IMR-90 (cell line): Measurements from ENCODE around the gene TUBGCP6. TPM values are rescaled to one million over a fixed set of nuclear protein-coding genes. Genes with fewer than 3 reads are reported as not detected.

Experiments used
- ATAC-seq: fragments of 200-7000 bp; cut with Tn5 transposase; 2 replicates; pipeline ENCODE4 v1.9.1; 2020; ENCODE audit warnings: low read depth, mild to moderate bottlenecking, moderate library complexity
- BruUV-seq: library from RNA; stranded (reverse); fragments of 400-500 nt; replicated peaks from 2 replicates; lab custom pipeline; 2021; lab: Mats Ljungman, UMichigan
- CTCF ChIA-PET: fragments of 300-600 bp; formaldehyde crosslinking; extraction: SDS; loops from one replicate; lab custom pipeline; 2021; ENCODE audit warnings: antibody characterized with exemption; lab: Yijun Ruan, JAX
- POLR2A ChIA-PET: fragments of 300-600 bp; sonication (Branson Sonifier 250); formaldehyde crosslinking; loops from one replicate; lab custom pipeline; 2022; ENCODE audit warnings: antibody characterized with exemption; ENCODE audit not compliant: unreplicated experiment; lab: Charles Lee
- DNase-seq: peaks from one replicate; pipeline ENCODE4 v3.0.0; 2013
- H2AFZ ChIP-seq: replicated peaks from 2 replicates; pipeline ENCODE3; 2013; ENCODE audit warnings: low read length, mild to moderate bottlenecking; ENCODE audit not compliant: poor library complexity
- H2AK5ac ChIP-seq: 2 replicates; pipeline ENCODE4 v1.6.1; 2013; ENCODE audit warnings: low read depth, low read length, inconsistent platforms
- H2AK9ac ChIP-seq: replicated peaks from 2 replicates; pipeline ENCODE3; 2013; ENCODE audit warnings: mild to moderate bottlenecking, low read depth, low read length, moderate library complexity; ENCODE audit not compliant: poor library complexity
- H2BK120ac ChIP-seq: 2 replicates; pipeline ENCODE4 v1.6.1; 2013; ENCODE audit warnings: low read depth, low read length, inconsistent platforms
- H2BK15ac ChIP-seq: 3 replicates; pipeline ENCODE4 v1.6.1; 2013; ENCODE audit warnings: low read depth, low read length, inconsistent platforms
- H2BK20ac ChIP-seq: 2 replicates; pipeline ENCODE4 v1.6.1; 2013; ENCODE audit warnings: low read depth, mild to moderate bottlenecking, inconsistent platforms, low read length, moderate library complexity
- H2BK5ac ChIP-seq: 2 replicates; pipeline ENCODE4 v1.6.1; 2013; ENCODE audit warnings: mild to moderate bottlenecking, low read depth, low read length, inconsistent platforms; ENCODE audit not compliant: poor library complexity, severe bottlenecking
- H3K14ac ChIP-seq: replicated peaks from 2 replicates; pipeline ENCODE4 v1.6.1; 2013; ENCODE audit warnings: low read depth, low read length, inconsistent platforms
- H3K18ac ChIP-seq: 2 replicates; pipeline ENCODE4 v1.6.1; 2013; ENCODE audit warnings: low read depth, low read length, control low read depth
- H3K23ac ChIP-seq: 2 replicates; pipeline ENCODE4 v1.6.1; 2013; ENCODE audit warnings: low read depth, low read length, inconsistent platforms
- H3K27ac ChIP-seq: 2 replicates; pipeline ENCODE4 v1.5.1; 2013; ENCODE audit warnings: mild to moderate bottlenecking, control low read depth, low read length; ENCODE audit not compliant: insufficient read depth
- H3K27me3 ChIP-seq: 2 replicates; pipeline ENCODE4 v1.6.1; 2013; ENCODE audit warnings: low read length; ENCODE audit not compliant: control insufficient read depth, insufficient read depth
- H3K36me3 ChIP-seq: 2 replicates; pipeline ENCODE4 v1.6.1; 2013; ENCODE audit warnings: low read length, mixed read lengths; ENCODE audit not compliant: control insufficient read depth, insufficient read depth
- H3K4ac ChIP-seq: 2 replicates; pipeline ENCODE4 v1.6.1; 2013; ENCODE audit warnings: low read depth, low read length, inconsistent platforms
- H3K4me1 ChIP-seq: 2 replicates; pipeline ENCODE4 v1.6.1; 2013; ENCODE audit warnings: low read length, mixed read lengths; ENCODE audit not compliant: control insufficient read depth, insufficient read depth
- H3K4me2 ChIP-seq: 2 replicates; pipeline ENCODE4 v1.6.1; 2013; ENCODE audit warnings: low read depth, mild to moderate bottlenecking, control low read depth, low read length, moderate library complexity
- H3K4me3 ChIP-seq: 2 replicates; pipeline ENCODE4 v1.5.1; 2013; ENCODE audit warnings: low read depth, mild to moderate bottlenecking, control low read depth, low read length, moderate library complexity; ENCODE audit not compliant: insufficient read depth
- H3K56ac ChIP-seq: 2 replicates; pipeline ENCODE4 v1.6.1; 2013; ENCODE audit warnings: low read length, inconsistent platforms; ENCODE audit not compliant: insufficient read depth; ENCODE audit errors: extremely low read depth
- H3K79me1 ChIP-seq, 2 experiments: 2 replicates each; pipeline ENCODE4 v1.6.1; 2013; ENCODE audit warnings: low read length in 2 of 2, inconsistent platforms in 1 of 2, low read depth in 1 of 2
- H3K9ac ChIP-seq: 2 replicates; pipeline ENCODE4 v1.6.1; 2013; ENCODE audit warnings: low read depth, low read length, control low read depth
- H3K9me1 ChIP-seq: 2 replicates; pipeline ENCODE4 v1.6.1; 2013; ENCODE audit warnings: low read length, inconsistent platforms; ENCODE audit not compliant: insufficient read depth
- H3K9me3 ChIP-seq: 2 replicates; pipeline ENCODE4 v1.6.1; 2013; ENCODE audit warnings: low read length; ENCODE audit not compliant: control insufficient read depth, insufficient read depth
- H4K20me1 ChIP-seq: 2 replicates; pipeline ENCODE4 v1.6.1; 2013; ENCODE audit warnings: low read length, inconsistent platforms; ENCODE audit not compliant: insufficient read depth
- H4K5ac ChIP-seq: 2 replicates; pipeline ENCODE4 v1.6.1; 2013; ENCODE audit warnings: mild to moderate bottlenecking, low read depth, low read length, control low read depth
- H4K8ac ChIP-seq, 2 experiments: 2 replicates each; pipeline ENCODE4 v1.6.1; 2013; ENCODE audit warnings: low read depth in 2 of 2, low read length in 2 of 2, control low read depth in 1 of 2, inconsistent platforms in 1 of 2
- H4K91ac ChIP-seq: 2 replicates; pipeline ENCODE4 v1.6.1; 2013; ENCODE audit warnings: low read depth, low read length, inconsistent platforms; ENCODE audit not compliant: insufficient read depth
- BHLHE40 ChIP-seq: fragments of 150-350 bp; IDR thresholded peaks from 2 replicates; pipeline ENCODE4 v1.6.1; 2016; ENCODE audit warnings: mild to moderate bottlenecking, low read depth, low read length
- CHD1 ChIP-seq: IDR thresholded peaks from 2 replicates; pipeline ENCODE4 v1.6.1; 2012; ENCODE audit warnings: low read depth, low read length, improper control_type of control experiment
- CTCF ChIP-seq: conservative IDR thresholded peaks from 2 replicates; pipeline ENCODE4 v1.5.1; 2012; ENCODE audit warnings: mild to moderate bottlenecking, low read depth, low read length, improper control_type of control experiment
- ELK1 ChIP-seq: fragments of 150-350 bp; IDR thresholded peaks from 2 replicates; pipeline ENCODE4 v1.6.1; 2016; ENCODE audit warnings: low read depth, mild to moderate bottlenecking, low read length, moderate library complexity, borderline replicate concordance
- FOS ChIP-seq: fragments of 150-350 bp; IDR thresholded peaks from 2 replicates; pipeline ENCODE4 v1.6.1; 2016; ENCODE audit warnings: low read depth, low read length
- MAFK ChIP-seq: IDR thresholded peaks from 2 replicates; pipeline ENCODE4 v1.6.1; 2012; ENCODE audit warnings: low read depth, low read length, improper control_type of control experiment
- MAZ ChIP-seq: IDR thresholded peaks from 2 replicates; pipeline ENCODE4 v1.6.1; 2012; ENCODE audit warnings: low read depth, mild to moderate bottlenecking, low read length, improper control_type of control experiment, moderate library complexity, borderline replicate concordance
- MXI1 ChIP-seq: IDR thresholded peaks from 2 replicates; pipeline ENCODE4 v1.6.1; 2012; ENCODE audit warnings: low read depth, mild to moderate bottlenecking, low read length, moderate library complexity, borderline replicate concordance
- NFE2L2 ChIP-seq: fragments of 150-350 bp; IDR thresholded peaks from 2 replicates; pipeline ENCODE4 v1.6.1; 2016; ENCODE audit warnings: low read depth, mild to moderate bottlenecking, low read length
- POLR2A ChIP-seq: IDR thresholded peaks from 2 replicates; pipeline ENCODE4 v1.6.1; 2012; ENCODE audit warnings: mild to moderate bottlenecking, low read depth, low read length
- RAD21 ChIP-seq: IDR thresholded peaks from 2 replicates; pipeline ENCODE4 v1.6.1; 2012; ENCODE audit warnings: low read length, improper control_type of control experiment
- RCOR1 ChIP-seq: IDR thresholded peaks from 2 replicates; pipeline ENCODE4 v1.6.1; 2012; ENCODE audit warnings: mild to moderate bottlenecking, low read length, improper control_type of control experiment; ENCODE audit not compliant: insufficient replicate concordance
- RFX5 ChIP-seq: IDR thresholded peaks from 2 replicates; pipeline ENCODE4 v1.8.0; 2012; ENCODE audit warnings: low read depth, mild to moderate bottlenecking, low read length, moderate library complexity
- WGBS, 2 experiments: methylation state at CpG; one replicate each; pipeline versions ENCODE4 v1.1.5 to v1.1.7; 2013; ENCODE audit warnings: missing lambda C conversion rate in 2 of 2; ENCODE audit not compliant: insufficient read length in 1 of 2; ENCODE audit errors: extremely low coverage in 2 of 2; 5-methylcytosine and 5-hydroxymethylcytosine counted together
- dilution Hi-C: fragments of 300-500 bp; cut with HindIII; formaldehyde crosslinking; loops from one replicate; pipeline ENCODE4 v1.14.3; 2018; ENCODE audit warnings: low sequenced_read_pairs; ENCODE audit not compliant: unreplicated experiment
- in situ Hi-C: fragments of 300-500 bp; cut with MboI; formaldehyde crosslinking; loops from 3 replicates; pipeline ENCODE4 v1.14.3; 2019; ENCODE audit warnings: low sequenced_read_pairs, inconsistent platforms, mixed read lengths
- intact Hi-C: fragments of 100-400 bp; cut with micrococcal nuclease; formaldehyde crosslinking; loops from 2 replicates; pipeline ENCODE4 v1.10.0; 2022
- polyA plus RNA-seq, 3 experiments: library from polyadenylated mRNA; depleted of rRNA; stranded (reverse); fragments of >200 nt; gene quantifications; 2 replicates each; pipeline ENCODE4 v1.2.3, GENCODE V29; 2012; ENCODE audit warnings: low replicate concordance in 1 of 3
- total RNA-seq: library from RNA; depleted of rRNA; stranded (reverse); fragments of >200 nt; gene quantifications from 2 replicates; pipeline ENCODE4 v1.2.3, GENCODE V29; 2012
- TF ChIP-seq, protein P1 (sequence below): fragments of 150-350 bp; IDR thresholded peaks from 2 replicates; pipeline ENCODE4 v1.6.1; 2017; ENCODE audit warnings: mild to moderate bottlenecking, antibody characterized with exemption, low read length, low read depth

Gene TUBGCP6
- total and polyA plus RNA-seq, 2 of the 4 experiments (the other 2 are of a cell fraction), result 10.8 to 28.6 TPM

GRCh38 chr22:50289942-50290630, 45.3 kb upstream of the TUBGCP6 start:
- ATAC-seq (no peak), DNase-seq (no peak)
- TF ChIP-seq POLR2A (no peak), CHD1 (no peak), RFX5 (no peak), RCOR1 (no peak), MAZ (no peak), BHLHE40 (no peak), NFE2L2 (no peak), MXI1 (no peak), ELK1 (no peak), FOS (no peak), RAD21 (no peak), CTCF (no peak), MAFK (no peak)
- TF ChIP-seq, protein P1, sequence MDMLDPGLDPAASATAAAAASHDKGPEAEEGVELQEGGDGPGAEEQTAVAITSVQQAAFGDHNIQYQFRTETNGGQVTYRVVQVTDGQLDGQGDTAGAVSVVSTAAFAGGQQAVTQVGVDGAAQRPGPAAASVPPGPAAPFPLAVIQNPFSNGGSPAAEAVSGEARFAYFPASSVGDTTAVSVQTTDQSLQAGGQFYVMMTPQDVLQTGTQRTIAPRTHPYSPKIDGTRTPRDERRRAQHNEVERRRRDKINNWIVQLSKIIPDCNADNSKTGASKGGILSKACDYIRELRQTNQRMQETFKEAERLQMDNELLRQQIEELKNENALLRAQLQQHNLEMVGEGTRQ, result no peak
- Histone ChIP-seq H2AK5ac (peak overlapping the region; percentile 16; the same call in 1 of the 2 replicates), H4K91ac (no peak overlapping the region), H3K27ac (no peak overlapping the region), H2BK120ac (no peak overlapping the region), H3K79me1 (peaks cover 9 to 62% of the 10 kb centered on the region in 2 experiments; a peak in 3 of 4 replicates), H3K23ac (no peak overlapping the region), H3K14ac (no peak overlapping the region), H3K36me3 (peaks cover 56% of the 10 kb centered on the region), H4K20me1 (peaks cover 86% of the 10 kb centered on the region), H2AFZ (peak overlapping the region; percentile 43), H2BK20ac (no peak overlapping the region), H3K9ac (no peak overlapping the region), H3K27me3 (no peaks in the 10 kb centered on the region), H2BK15ac (no peak overlapping the region), H3K4me2 (no peak overlapping the region), H3K9me3 (no peaks in the 10 kb centered on the region), H4K5ac (no peak overlapping the region), H2BK5ac (no peak overlapping the region), H3K18ac (no peak overlapping the region), H3K4me1 (peaks cover 22% of the 10 kb centered on the region), H3K4me3 (no peak overlapping the region), H4K8ac (no peak overlapping the region), H3K56ac (no peak overlapping the region), H3K9me1 (peaks cover 3% of the 10 kb centered on the region), H3K4ac (no peak overlapping the region), H2AK9ac (peak overlapping the region; percentile 76)
- dilution Hi-C loops (no loop called here), intact Hi-C loops (loop anchor here (5.0 kb wide), 1 partner anchor 37 kb away; the partner anchor contains the start of gene DENND6B), in situ Hi-C loops (no loop called here)
- WGBS, 2 experiments, result 89% methylated on average over 27 of the region's 37 CpGs; no CpG with 5 or more reads in 1 of the 2 experiments
- ChIA-PET POLR2A (interaction anchor here (1.0 kb wide), 1 partner anchor 9 kb away, joined by 3 read pairs; no protein-coding TSS in a partner anchor), CTCF (no interaction called here)
- TSS peak; percentile 91 for BruUV-seq
